ENCODE data around the gene SECTM1.

The SECTM1 gene

GRCh38 chr17:82314012-82314726, 19.4 kb downstream of the SECTM1 start:
- no peak for DNase-seq

DNA sequence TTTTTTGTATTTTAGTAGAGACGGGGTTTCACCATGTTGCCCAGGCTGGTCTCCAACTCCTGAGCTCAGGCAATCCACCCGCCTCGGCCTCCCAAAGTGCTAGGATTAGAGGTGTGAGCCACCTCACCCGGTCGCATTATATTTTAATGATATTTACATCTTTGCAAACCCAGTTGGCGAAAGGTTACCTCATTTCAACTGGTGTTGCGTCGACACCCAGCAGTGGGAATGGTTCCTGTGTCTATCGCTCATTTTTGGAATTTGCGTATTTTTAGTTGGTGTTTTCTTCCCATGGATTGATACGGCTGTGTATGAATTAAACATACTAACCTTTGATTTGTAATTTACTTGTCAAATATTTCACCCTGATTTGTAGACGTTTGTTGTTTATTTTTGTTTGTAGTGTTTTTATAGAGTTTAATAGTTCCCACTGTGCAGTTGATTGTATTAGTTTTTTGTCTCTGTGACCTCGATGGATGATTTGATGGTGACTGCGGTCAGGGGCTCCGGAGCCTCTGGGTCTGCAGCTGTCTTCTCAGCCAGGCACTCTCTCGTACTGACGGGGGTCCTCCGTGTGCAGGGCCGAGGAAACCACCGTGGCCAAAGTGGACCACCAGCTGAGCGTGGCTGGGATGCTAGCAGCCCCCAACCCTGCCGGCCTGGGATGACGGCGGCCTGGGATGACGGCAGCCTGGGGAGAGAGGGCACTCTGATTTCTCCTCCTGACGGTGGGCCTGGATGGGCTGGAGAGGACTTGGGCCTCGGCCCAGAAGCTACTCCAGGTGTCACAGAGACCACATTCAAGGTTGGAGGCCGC, 20.2 kb downstream of the SECTM1 start:
- no peak for DNase-seq

DNA sequence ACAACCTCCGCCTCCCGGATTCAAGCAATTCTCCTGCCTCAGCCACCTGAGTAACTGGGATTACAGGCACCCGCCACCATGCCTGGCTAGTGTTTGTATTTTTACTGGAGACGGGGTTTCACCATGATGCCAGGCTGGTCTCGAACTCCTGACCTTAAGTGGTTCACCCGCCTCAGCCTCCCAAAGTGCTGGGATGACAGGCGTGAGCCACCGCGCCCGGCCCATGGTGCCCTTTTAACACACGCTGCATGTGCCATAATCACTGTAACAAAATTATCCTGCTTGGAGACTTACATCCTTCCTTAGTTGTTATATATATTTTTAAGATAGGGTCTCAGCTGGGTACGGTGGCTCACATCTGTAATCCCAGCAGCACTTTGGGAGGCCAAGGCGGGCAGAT, 21.6 kb downstream of the SECTM1 start:
- DNase-seq: no peak

GRCh38 chr17:82310877-82311276, 22.7 kb downstream of the SECTM1 start:
- DNase-seq: no peak

GRCh38 chr17:82309656-82310570, 23.7 kb downstream of the SECTM1 start:
- DNase-seq: no peak

- no peak for DNase-seq
Measured at GRCh38 chr17:82305727-82306300, 27.8 kb downstream of the SECTM1 start.

GRCh38 chr17:82304826-82305726, 28.5 kb downstream of the SECTM1 start:
- no peak for DNase-seq

DNA sequence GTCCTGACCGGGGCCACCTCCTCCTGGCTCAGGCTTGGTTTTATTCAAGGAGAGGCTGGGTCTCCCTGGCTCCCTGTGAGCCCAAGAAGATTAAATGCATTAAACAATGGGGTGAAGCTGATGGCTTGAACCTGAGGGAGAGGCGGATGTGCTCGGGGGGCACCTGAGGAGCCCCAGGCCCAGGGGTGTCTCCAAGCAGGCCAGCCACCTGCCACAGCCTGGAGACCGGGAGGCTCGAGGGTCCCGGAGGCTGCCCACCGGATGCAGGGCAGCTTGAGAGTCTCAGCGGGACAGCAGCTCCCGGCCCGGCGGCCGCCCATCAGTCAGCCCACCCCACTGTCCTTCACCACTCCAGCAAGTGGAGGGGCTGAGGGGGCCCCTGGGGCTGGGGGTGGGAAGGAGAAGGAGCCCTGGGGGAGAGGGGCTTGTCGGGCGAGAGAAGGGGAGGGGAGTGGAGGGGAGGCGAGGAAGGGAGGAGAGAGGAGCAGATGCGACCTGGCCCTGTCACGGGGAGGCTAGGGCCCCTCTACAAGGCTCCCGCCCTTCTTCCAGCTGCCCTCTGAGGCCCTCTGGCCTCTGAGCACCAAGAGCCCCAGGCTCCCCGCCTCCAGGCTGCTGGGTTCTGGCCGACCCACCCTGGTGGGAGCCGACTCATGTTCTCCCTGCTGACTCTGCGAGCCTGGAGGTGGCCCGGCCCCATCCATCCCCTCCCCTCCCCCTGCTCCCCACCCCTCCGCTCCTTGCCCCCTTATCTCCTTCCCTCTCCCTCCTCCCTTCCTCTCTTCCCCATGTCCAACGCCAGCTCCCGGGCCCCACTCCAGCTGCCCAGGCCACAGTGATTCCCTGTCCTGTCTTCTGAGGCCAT, 29.4 kb downstream of the SECTM1 start:
- no peak for DNase-seq

DNA sequence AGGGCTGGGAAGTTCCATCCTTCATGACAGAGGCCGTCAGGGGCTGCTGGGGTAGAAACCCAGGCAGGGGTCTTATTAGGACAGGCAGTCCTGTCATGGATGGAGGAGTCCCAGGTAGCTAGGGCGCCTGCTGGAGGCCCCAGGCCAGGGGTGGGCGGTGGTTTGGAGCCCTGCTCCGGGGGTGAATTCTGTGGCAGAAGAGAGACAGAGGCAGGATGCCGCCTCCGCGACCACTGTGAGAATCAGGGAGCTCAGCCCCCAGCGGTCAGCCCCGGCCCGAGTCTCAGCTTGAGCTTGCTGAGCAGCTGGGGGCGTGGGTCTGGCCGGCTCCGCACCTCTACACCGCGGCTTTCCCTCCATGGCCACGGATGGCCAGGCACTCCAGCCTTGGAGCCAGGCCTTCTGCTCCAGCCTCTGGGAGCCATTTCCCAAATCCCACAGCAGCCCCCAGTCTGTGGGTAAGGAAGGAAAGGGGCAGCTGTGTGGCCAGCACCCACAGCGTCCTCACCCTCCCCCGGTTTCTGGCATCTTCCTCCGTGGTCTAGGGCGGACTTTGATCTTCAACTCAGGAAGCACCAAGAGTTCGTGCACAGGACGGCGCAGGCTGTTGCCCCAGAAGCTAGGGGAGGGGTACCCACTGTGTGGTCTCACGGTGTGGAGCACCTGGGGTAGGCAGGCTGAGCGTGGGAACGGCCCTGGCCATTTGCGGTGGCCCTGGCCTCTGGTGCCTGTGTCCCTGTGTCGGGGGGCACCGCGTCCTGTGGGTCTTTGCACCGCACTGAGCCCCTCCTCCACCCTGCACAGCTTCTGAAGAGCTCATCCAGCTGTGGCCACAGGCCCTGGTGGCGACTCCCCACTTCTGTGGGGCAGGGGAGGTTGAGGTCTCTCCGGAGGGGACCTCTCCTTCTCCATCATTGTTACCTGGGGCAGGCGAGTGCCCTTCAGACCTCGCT, 30.3 kb downstream of the SECTM1 start:
- no peak for DNase-seq

- no peak for DNase-seq
Measured at GRCh38 chr17:82302568-82302963, 31.0 kb downstream of the SECTM1 start.

DNA sequence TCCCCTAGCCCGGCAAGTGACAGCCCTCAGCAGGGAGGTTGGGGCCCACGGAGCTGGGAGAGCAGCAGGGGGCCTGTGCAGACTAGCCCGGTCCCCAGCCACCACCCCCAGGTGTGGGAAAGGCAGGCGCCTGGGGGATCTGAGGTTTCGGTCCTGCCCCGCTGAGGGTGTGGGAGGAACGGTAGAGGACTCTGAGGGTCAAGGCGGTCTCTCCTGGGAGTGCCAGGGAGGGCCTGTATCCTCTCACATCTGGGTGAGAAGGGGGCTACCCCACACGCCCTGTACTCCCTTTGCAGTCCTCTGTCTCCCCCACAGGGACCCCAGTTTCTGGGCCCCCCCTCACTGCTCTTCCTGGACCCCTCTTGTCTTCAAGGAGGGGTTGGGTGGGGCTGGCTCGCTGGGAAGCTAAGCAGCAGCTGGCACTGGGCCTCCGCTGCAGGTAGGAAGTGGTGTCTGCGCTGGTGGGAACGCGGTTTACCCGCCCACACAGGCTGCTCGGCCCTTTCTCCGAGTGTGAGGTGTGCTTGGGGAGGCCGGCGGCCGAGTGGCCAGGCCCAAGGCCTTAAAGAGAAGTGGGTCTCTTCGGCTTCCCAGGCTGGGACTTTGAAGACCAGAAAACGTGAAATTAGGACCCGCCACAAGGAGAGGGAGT, 31.5 kb downstream of the SECTM1 start:
- DNase-seq: no peak

DNA sequence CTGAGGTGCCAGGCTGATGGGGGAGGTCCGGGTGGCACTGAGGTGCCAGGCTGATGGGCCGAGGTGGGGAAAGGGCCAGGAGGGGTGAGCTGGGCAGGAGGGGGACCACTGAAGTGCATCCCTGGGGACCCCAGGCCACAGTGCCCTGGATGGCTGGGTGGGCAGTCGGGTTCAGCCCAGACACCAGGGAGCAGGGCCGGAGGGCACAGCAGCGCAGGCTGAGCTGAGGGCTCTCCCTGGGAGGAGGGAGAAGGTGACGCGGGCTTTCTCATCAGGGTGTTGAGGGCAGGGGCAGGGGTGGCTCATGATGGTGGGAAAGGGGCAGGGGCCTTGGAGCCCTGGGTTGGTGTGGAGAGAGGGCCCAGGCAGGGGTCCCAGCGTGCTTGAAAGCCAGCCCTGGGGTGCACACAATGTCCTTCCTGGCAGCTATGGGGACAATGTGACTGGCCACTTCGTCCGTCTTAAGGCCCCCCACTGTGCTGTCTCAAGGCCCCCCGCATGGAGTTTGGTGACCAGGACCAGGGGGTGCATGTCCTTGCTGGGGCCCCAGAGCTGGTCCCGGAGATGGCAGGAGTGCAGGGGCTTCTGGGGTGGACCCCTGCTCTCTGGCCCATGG, 32.2 kb downstream of the SECTM1 start:
- no peak for DNase-seq

DNA sequence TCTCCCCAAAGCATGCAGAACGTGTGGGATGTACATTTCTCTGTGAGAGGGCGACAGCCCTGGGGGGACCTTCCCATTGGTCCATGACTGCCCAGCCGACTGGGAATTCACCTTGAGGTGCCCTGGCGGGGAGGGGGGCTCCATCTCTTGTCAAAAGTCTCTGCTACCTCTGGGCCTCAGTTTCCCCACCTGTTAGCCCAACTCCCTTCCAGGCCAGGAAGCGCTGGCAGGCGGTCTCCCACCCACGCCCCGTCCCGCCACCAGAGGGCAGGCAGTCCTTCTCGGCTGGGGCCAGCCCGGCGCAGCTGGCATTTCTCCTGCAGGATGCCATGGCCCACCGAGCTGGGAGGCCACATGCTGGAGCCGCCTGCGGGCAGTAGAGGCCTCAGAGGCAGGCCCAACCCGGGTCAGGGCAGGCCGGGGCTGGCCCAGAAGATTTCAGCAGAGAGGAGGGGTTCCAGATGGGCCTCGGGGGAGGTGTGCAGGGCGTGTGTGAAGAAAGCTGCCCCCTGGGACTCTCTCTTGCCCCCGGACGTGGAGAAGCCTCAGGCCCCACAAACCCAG, 32.8 kb downstream of the SECTM1 start:
- no peak for DNase-seq

- no peak for DNase-seq
Measured at GRCh38 chr17:82300228-82300627, 33.3 kb downstream of the SECTM1 start.

GRCh38 chr17:82299452-82299851, 34.1 kb downstream of the SECTM1 start:
- DNase-seq: no peak

DNA sequence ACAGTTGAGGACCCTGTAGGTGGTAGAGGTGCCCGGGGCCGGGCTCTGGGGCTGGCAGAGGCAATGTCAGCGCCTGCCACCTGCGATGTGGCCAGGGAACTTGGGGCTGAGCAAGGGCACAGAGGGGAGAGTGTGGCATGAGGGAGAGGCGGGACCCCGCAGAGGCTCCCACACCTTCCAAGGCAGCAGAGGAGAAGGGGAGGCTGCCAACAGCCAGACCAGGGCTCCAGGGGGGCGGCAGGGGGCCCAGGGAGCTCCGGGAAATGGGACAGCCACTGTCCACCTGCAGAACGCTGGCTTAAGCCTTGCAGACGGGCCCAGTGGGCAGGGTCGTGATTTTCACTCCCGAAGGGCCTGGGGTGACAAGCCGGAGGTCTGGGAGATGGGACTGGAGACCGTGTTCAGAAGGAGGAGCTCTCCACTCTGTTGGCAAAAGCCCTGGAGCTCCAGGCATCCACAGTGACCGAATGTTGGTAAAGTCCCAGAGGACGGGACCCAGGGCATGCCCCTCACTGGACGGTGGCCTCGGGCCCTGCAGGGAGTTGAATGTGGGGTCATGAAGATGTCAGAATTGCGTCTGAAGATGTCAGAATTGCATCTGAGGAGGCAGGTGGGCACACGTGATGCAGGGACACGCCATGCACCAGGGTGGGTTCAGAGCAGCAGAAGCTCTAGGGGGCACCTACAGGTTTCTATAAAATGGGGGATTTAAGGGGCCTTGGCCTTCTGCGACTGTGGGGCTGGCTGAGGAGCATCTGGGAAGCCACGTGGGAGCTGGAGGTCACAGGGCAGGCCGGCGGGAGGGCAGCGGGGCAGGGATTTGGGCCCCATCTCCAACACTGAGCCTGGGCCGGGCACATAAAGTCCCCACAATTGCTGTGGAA, 34.8 kb downstream of the SECTM1 start:
- no peak for DNase-seq
